ENCODE results near the gene SPRYD3.
A peak's percentile ranks its signal among the peaks of the same experiment; 100 is the strongest.

SPRYD3 gene

GRCh38 chr12:53051881-53052412 is 27.2 kb downstream of the SPRYD3 start:
- peak overlapping the region; percentile 80 for H3K4me3 ChIP-seq (ENCODE audit: control insufficient read depth, low read depth, low read length)
- no peak for DNase-seq (ENCODE audit: low read depth)
- TF ChIP-seq, protein P1, sequence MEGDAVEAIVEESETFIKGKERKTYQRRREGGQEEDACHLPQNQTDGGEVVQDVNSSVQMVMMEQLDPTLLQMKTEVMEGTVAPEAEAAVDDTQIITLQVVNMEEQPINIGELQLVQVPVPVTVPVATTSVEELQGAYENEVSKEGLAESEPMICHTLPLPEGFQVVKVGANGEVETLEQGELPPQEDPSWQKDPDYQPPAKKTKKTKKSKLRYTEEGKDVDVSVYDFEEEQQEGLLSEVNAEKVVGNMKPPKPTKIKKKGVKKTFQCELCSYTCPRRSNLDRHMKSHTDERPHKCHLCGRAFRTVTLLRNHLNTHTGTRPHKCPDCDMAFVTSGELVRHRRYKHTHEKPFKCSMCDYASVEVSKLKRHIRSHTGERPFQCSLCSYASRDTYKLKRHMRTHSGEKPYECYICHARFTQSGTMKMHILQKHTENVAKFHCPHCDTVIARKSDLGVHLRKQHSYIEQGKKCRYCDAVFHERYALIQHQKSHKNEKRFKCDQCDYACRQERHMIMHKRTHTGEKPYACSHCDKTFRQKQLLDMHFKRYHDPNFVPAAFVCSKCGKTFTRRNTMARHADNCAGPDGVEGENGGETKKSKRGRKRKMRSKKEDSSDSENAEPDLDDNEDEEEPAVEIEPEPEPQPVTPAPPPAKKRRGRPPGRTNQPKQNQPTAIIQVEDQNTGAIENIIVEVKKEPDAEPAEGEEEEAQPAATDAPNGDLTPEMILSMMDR (conservative IDR thresholded peaks at IDR 0.05; ENCODE audit: control insufficient read depth, insufficient read depth, low read depth, low read length), result no peak

DNA sequence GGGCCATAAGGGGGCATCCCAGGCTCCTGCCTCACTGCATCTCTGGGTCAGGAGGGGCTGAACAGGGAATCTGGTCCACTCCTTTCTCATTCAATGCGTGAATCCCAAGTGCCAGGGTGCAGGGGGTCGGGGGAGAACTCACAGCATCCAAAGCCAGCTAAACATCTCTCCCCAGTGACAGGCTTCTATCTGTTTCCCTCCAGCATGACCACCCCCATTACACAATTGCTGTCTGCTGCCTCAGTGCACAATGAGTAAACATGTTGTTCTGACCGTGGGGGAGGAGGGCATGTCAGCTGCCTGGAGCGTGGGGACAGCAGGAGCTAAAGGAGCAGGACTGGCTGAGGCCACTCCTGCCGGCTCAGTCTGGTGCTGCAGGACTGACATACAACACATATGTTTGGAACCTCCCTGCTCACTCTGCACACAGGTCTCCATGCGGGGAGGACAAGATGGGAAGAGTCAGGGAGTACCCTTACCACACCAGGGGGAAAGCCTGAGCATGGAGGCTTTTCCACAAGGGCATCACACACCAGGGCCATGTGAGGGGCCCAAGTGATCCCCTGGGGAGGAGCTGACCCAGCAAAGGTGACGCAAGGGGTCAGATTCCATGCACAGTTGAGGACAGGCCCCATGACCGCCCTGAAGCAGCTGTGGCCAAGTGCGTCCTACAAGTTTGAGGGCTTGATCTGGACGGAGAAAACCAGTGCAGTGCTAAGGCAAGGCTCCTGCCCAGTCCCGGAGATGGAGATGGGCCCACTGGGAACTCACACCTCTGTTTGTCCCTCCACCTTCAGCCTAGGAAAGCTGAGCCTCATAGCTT is 27.9 kb downstream of the SPRYD3 start:
- DNase-seq (ENCODE audit: low read depth), result peak; percentile 89
- TF ChIP-seq, protein P1 (conservative IDR thresholded peaks at IDR 0.05; ENCODE audit: control insufficient read depth, insufficient read depth, low read depth, low read length), result no peak
- peak overlapping the region; percentile 80 for H3K4me3 ChIP-seq (ENCODE audit: control insufficient read depth, low read depth, low read length)

DNA sequence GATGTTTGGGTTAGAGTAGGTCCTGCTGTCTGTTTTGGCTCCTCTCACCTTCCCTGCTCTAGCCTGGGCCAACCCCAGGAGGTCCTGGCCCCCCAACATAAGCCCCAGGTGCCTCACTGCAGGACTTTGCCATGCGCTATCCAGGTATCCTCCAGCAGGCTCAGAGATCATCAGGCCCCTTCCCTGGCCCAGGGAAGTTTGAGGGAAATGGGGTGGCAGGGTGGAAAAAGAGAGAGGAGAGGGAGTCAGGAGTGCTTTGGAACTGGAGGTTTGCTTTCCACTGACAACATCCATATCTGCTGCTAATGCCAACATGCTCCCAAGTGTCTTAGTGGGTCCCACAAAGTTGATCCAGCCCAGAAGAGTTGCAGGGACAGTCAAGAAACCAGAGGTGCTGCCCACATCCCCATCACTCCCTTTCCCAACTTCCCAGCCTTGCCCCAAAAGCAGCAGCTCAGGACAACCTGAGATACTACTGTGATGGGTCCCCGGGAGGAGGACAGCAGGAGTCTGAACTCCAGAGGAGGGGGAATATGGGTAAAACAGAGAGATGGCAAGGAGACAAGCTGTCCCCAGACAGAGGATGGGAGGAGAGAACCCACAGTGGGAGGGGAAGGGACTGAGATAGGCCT is 28.6 kb downstream of the SPRYD3 start:
- no peak for DNase-seq (ENCODE audit: low read depth)
- H3K4me3 ChIP-seq (ENCODE audit: control insufficient read depth, low read depth, low read length), result peak overlapping the region; percentile 80
- TF ChIP-seq, protein P1 (conservative IDR thresholded peaks at IDR 0.05; ENCODE audit: control insufficient read depth, insufficient read depth, low read depth, low read length), result no peak

DNA sequence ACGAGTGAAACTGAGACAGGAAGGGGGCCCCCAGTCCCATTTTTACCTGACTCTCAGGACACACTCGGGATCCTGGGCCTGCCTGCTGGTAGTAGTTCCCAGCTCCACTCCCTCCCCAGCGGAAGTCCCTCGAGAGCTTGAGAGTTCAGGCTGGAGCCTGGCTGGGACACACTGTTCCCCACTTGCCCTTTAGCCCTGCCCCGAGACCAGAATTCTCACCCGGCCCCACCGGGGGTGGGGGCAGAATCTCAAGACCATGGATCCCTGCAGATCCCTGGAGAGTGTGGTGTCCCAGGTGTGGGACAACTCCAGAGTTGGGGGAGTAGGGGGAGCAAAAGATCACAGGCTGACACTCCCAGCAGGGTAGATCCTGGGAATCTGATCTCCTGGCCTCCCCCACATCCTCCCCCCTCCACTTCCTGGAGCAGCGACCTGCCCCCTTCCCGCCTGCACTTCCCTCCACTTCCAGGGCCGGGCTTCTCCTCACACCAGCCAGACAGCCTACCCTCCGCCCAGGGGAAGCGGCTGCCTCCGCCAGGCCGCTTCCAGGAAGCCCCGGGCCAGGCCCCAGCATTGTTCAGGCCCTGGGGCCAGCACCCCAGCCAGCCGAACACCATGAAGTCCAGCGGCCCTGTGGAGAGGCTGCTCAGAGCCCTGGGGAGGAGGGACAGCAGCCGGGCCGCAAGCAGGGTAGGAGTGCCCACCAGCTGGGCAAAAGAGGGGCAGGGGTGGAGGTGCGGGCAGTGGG is 29.4 kb downstream of the SPRYD3 start, which contains the start of gene TNS2:
TNS2 (plus strand) TSS at position 495 of the 748 bp plus-strand sequence; CDS start at position 616, 121 bp downstream.
- TF ChIP-seq, protein P1 (conservative IDR thresholded peaks at IDR 0.05; ENCODE audit: control insufficient read depth, insufficient read depth, low read depth, low read length), result no peak
- peak within 1 kb of the TSS; percentile 80 for H3K4me3 ChIP-seq (ENCODE audit: control insufficient read depth, low read depth, low read length)
- peak; percentile 74 for DNase-seq (ENCODE audit: low read depth)

DNA sequence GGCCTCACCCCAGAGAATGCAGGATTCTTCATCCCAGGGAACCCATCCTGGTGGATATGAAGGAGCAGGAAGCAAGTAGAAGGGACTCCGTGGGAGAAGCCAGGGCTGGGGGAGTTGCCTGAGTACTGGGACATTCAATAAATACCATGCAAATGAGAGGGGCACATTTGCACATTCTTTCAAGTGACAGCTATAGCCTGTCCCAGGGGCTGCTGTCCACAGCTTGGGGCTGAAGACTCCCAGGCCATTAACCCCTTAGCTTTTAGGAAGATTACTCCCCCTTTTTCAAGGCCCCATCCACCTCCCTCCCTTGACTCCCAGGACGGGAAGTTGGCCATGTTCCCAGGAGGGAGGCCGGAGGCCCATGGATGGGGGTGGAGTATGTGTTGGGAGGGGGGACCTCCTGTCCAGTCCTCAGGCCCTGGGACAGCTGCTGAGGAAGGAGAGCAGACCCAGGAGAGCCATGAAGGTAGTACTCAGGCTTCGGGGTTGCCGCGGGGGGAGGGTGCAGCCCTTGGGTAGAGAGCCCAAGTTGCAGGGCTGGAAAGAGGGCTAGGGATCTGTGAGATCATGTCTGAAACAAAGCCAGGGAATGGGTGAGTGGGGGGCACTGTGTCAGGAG is 30.3 kb downstream of the SPRYD3 start:
- DNase-seq (ENCODE audit: low read depth), result peak; percentile 78
- TF ChIP-seq, protein P1 (conservative IDR thresholded peaks at IDR 0.05; ENCODE audit: control insufficient read depth, insufficient read depth, low read depth, low read length), result no peak
- H3K4me3 ChIP-seq (ENCODE audit: control insufficient read depth, low read depth, low read length), result peak overlapping the region; percentile 80

All from fibroblast of mammary gland (primary cell).